ENCODE measurements around the gene MEGF11.

DNA sequence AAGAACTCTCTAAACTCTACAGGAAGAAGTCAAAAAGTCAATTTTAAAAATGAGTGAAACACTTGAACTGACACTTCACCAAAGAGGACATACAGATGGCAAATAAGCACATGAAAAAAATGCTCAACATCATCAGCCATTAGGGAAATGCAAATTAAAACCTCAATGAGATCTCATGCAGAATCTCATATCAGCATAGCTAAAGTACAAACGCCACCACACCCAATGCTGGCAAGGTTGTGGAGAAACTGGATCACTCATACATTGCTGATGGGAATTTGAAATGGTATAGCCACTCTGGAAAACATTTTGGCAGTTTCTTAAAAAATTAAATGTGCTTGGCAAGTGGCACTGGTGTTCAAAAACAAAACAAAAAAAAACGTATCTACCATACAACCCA, 34.2 kb downstream of the MEGF11 start:
- TF ChIP-seq, protein P1, sequence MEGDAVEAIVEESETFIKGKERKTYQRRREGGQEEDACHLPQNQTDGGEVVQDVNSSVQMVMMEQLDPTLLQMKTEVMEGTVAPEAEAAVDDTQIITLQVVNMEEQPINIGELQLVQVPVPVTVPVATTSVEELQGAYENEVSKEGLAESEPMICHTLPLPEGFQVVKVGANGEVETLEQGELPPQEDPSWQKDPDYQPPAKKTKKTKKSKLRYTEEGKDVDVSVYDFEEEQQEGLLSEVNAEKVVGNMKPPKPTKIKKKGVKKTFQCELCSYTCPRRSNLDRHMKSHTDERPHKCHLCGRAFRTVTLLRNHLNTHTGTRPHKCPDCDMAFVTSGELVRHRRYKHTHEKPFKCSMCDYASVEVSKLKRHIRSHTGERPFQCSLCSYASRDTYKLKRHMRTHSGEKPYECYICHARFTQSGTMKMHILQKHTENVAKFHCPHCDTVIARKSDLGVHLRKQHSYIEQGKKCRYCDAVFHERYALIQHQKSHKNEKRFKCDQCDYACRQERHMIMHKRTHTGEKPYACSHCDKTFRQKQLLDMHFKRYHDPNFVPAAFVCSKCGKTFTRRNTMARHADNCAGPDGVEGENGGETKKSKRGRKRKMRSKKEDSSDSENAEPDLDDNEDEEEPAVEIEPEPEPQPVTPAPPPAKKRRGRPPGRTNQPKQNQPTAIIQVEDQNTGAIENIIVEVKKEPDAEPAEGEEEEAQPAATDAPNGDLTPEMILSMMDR (IDR thresholded peaks at IDR 0.05), result no peak
- no peak for TF ChIP-seq POLR2AphosphoS5 (IDR thresholded peaks at IDR 0.05)

All from breast epithelium (tissue), 3 donors.